Measurements from ENCODE around the gene SGTB.
A peak's percentile ranks its signal among the peaks of the same experiment; 100 is the strongest.
"Not testable (repeated sequence)": the region's sequence is repeated elsewhere in the genome, so short reads cannot be mapped to it uniquely, and the experiment has no call there.

Gene SGTB

DNA sequence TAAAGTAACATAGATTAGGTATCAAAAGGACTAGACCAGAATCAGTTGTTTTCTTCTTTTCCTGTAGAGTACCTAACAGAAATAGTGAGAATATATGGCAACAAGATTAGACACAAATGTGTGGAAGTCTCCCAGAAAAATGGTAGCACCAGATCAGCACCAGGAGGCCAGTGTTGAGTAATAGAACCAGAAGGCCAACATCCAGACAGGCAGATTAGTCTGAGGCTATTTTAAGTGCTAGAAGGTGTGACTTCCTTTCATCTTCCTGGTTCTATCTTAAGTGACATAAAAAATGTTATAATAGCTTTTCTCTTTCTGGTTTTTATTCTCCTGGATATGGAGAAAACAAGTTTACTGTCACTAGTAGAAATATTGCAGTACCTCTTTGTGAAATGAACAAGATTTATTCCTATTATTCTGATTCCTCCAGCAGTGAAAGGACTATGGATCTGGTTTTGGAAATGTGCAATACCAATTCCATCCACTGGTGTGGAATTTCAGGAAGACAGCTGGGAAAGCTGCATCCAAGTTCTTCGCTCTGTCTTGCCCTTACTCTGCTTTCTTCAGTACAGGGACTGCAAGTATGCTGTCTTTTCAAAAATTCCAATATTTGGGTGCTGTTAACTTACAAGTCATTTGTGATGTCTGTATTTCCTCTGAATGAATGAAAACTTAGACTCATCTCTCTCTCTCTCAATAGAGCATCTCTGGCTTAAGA, 57.9 kb downstream of the SGTB start:
- Mint-ChIP-seq H3K4me3 (no peak overlapping the region), H3K27me3 (no peaks in the 10 kb centered on the region), H3K36me3 (ENCODE audit: low read depth) (peaks cover 61% of the 10 kb centered on the region), H3K4me1 (ENCODE audit: low read depth) (peaks cover 2% of the 10 kb centered on the region), H3K27ac (peak overlapping the region; percentile 74), H3K9me3 (no peaks in the 10 kb centered on the region)
- DNase-seq, result no peak

- H3K36me3 Mint-ChIP-seq (ENCODE audit: low read depth), result peaks cover 48% of the 10 kb centered on the region
- no peak overlapping the region for H3K27ac Mint-ChIP-seq
- no peak for DNase-seq
- H3K27me3 Mint-ChIP-seq, result no peaks in the 10 kb centered on the region
- no peak overlapping the region for H3K4me3 Mint-ChIP-seq
- H3K4me1 Mint-ChIP-seq (ENCODE audit: low read depth), result no peaks in the 10 kb centered on the region
- H3K9me3 Mint-ChIP-seq, result no peaks in the 10 kb centered on the region
Measured at GRCh38 chr5:65654713-65655112, 67.2 kb downstream of the SGTB start.

DNA sequence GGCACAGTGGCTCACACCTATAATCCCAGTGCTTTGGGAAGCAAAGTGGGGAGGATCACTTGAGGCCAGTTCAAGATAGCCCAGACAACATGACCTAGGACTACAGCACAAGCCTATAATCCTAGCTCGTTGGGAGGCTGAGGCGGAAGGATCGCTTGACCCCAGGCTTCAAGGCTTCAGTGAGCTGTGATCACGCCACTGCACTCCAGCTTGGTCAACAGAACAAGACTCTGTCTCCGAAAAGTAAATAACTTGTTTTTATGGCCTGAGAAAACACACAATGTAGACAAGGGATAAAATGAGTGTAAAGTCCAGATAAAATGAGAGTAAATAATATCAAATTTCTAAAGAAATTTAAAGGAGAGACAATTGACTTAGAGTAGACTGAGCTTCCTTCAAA, 70.8 kb downstream of the SGTB start:
- Mint-ChIP-seq H3K4me3 (no peak overlapping the region), H3K27ac (no peak overlapping the region), H3K36me3 (ENCODE audit: low read depth) (peaks cover 62% of the 10 kb centered on the region), H3K27me3 (no peaks in the 10 kb centered on the region), H3K4me1 (ENCODE audit: low read depth) (peaks cover 3% of the 10 kb centered on the region), H3K9me3 (no peaks in the 10 kb centered on the region)
- no peak for DNase-seq

DNA sequence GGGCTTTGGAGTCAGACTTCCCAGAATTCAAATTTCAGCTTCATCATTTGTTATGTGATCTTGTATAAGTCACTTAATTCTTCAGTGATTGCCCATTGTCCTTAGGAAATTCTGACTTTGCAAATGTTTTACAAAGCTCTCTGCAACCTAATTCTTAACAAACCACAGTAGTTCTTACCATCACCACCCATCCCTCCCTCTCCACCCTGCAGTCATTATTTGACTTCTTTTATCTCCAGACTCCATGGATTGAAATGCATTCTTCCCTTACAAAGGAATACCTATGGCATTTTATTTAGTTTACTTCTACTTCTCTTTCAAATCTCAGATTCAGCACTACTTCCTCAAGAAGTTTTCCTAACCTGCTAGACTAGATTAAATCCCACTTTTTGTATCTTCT, 74.0 kb downstream of the SGTB start:
- Mint-ChIP-seq H3K9me3 (no peaks in the 10 kb centered on the region), H3K27ac (no peak overlapping the region), H3K27me3 (no peaks in the 10 kb centered on the region), H3K4me1 (ENCODE audit: low read depth) (peaks cover 3% of the 10 kb centered on the region), H3K4me3 (no peak overlapping the region), H3K36me3 (ENCODE audit: low read depth) (peaks cover 59% of the 10 kb centered on the region)
- no peak for DNase-seq

GRCh38 chr5:65646938-65647337, 75.0 kb downstream of the SGTB start:
- H3K27ac Mint-ChIP-seq, result no peak overlapping the region
- H3K4me3 Mint-ChIP-seq, result no peak overlapping the region
- peaks cover 58% of the 10 kb centered on the region for H3K36me3 Mint-ChIP-seq (ENCODE audit: low read depth)
- no peak for DNase-seq
- peaks cover 3% of the 10 kb centered on the region for H3K4me1 Mint-ChIP-seq (ENCODE audit: low read depth)
- H3K27me3 Mint-ChIP-seq, result no peaks in the 10 kb centered on the region
- no peaks in the 10 kb centered on the region for H3K9me3 Mint-ChIP-seq

- no peak overlapping the region for H3K27ac Mint-ChIP-seq
- H3K4me3 Mint-ChIP-seq, result no peak overlapping the region
- peaks cover 68% of the 10 kb centered on the region for H3K36me3 Mint-ChIP-seq (ENCODE audit: low read depth)
- H3K9me3 Mint-ChIP-seq, result no peaks in the 10 kb centered on the region
- no peak for DNase-seq
- no peaks in the 10 kb centered on the region for H3K27me3 Mint-ChIP-seq
- no peaks in the 10 kb centered on the region for H3K4me1 Mint-ChIP-seq (ENCODE audit: low read depth)
Measured at GRCh38 chr5:65640240-65640639, 81.7 kb downstream of the SGTB start.

GRCh38 chr5:65630981-65631380, 90.9 kb downstream of the SGTB start:
- Mint-ChIP-seq H3K9me3 (no peaks in the 10 kb centered on the region), H3K27ac (no peak overlapping the region), H3K36me3 (ENCODE audit: low read depth) (peaks cover 49% of the 10 kb centered on the region), H3K4me1 (ENCODE audit: low read depth) (peaks cover 34% of the 10 kb centered on the region), H3K4me3 (no peak overlapping the region), H3K27me3 (no peaks in the 10 kb centered on the region)
- DNase-seq, result no peak

- H3K36me3 Mint-ChIP-seq (ENCODE audit: low read depth), result peaks cover 58% of the 10 kb centered on the region
- no peak for DNase-seq
- no peaks in the 10 kb centered on the region for H3K27me3 Mint-ChIP-seq
- H3K9me3 Mint-ChIP-seq, result no peaks in the 10 kb centered on the region
- peak overlapping the region; percentile 100 for H3K27ac Mint-ChIP-seq
- peaks cover 50% of the 10 kb centered on the region for H3K4me1 Mint-ChIP-seq (ENCODE audit: low read depth)
- peak overlapping the region; percentile 89 for H3K4me3 Mint-ChIP-seq
Measured at GRCh38 chr5:65625743-65626142, 96.2 kb downstream of the SGTB start.

DNA sequence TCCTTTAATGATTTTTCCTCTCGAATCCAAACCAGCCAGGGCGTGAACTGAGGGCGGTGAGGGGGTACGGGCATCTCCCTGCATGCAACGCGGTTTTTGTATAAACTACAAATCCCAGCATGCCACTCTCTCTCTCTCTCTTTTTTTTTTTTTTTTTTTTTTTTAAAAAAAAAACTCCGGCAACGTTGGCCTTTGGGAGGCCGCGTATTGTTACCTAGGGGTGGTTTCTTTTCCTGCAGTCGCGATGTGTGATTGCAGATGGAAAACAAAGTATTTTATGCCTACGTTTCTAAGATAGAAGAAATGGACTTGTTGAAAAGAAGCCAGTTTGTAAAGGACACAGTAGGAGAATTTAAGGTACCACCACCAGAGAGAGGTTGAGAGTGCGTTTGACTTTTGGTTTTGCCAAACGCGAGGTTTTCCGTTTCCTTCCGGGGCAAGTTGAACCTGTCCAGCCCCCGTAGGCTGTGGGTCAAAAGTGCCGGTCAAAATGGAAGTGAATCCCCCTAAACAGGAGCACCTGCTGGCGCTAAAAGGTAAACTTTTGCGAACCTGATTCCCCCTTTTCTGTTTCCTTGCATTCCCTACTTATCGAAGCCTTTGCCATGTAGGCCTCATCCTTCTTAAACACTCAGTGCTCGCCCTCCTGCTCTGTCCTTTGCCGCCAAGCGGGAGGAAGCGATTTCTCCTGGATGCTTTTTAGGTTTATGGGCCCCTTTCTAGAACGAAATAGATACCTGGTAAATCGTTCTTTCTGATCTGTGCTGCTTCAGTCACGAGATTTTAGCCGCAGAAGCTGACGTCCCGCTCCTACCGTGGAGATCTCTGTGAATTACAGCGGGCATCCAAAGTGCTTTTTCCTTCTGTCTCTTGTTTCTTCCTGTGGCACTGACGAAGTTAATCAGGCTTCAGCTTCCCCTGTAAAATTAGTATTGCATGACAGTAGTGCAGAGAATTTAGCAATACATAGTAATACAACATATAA, 97.0 kb downstream of the SGTB start, which contains the start of the genes SHLD3 and TRAPPC13:
Gene SHLD3, plus strand, starts transcription at position 457 of the 985 bp plus-strand sequence. CDS start 4,561 bp downstream, outside the sequence.
Gene TRAPPC13, plus strand, starts transcription at position 457 of the 985 bp plus-strand sequence. Its CDS starts 34 bp downstream, at position 491.
- H3K4me3 Mint-ChIP-seq, result peak within 1 kb of the TSS; percentile 89
- DNase-seq, result peak; percentile 81
- H3K36me3 Mint-ChIP-seq (ENCODE audit: low read depth), result peaks cover 52% of the 10 kb centered on the region
- peak within 1 kb of the TSS; percentile 100 for H3K27ac Mint-ChIP-seq
- H3K9me3 Mint-ChIP-seq, result no peaks in the 10 kb centered on the region
- no peaks in the 10 kb centered on the region for H3K27me3 Mint-ChIP-seq
- H3K4me1 Mint-ChIP-seq (ENCODE audit: low read depth), result peaks cover 49% of the 10 kb centered on the region

DNA sequence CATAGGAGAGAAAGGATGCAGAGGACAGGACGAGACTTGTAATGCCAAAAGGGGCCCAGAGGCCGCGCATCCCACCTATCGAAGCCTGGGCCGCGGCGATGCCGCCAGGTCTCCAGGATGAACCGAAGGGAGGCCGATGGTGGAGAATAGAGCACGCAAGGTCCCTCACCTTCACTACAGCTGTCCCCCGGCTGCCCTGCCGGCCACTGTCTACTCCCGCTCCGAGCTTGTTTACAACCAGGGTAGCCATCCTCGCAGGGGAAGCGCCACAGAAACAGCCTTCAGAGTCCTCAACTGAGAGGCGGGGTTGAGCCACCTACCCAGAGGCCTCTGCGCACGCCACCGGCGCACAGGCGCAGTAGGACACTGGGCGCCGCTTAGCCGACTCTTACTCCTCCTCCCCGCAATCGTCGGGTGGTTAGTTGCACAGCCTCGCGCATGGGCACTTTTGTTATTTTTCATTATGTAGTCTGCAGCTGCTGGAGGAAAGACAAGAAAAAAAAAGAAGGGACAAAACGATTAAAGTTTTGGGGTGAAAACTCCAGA, 97.8 kb downstream of the SGTB start, which contains the start of gene TRIM23:
Gene TRIM23, minus strand, starts transcription at position 309 of the 546 bp plus-strand sequence. Its CDS starts 59 bp downstream, at position 250.
- H3K27me3 Mint-ChIP-seq, result no peaks in the 10 kb centered on the region
- peaks cover 46% of the 10 kb centered on the region for H3K4me1 Mint-ChIP-seq (ENCODE audit: low read depth)
- DNase-seq, result peak; percentile 89
- H3K36me3 Mint-ChIP-seq (ENCODE audit: low read depth), result peaks cover 48% of the 10 kb centered on the region
- H3K9me3 Mint-ChIP-seq, result no peaks in the 10 kb centered on the region
- peak within 1 kb of the TSS; percentile 100 for H3K27ac Mint-ChIP-seq
- peak within 1 kb of the TSS; percentile 89 for H3K4me3 Mint-ChIP-seq

- no peak for DNase-seq
- peak overlapping the region; percentile 100 for H3K27ac Mint-ChIP-seq
- H3K4me1 Mint-ChIP-seq (ENCODE audit: low read depth), result peaks cover 51% of the 10 kb centered on the region
- peak overlapping the region; percentile 89 for H3K4me3 Mint-ChIP-seq
- peaks cover 46% of the 10 kb centered on the region for H3K36me3 Mint-ChIP-seq (ENCODE audit: low read depth)
- no peaks in the 10 kb centered on the region for H3K27me3 Mint-ChIP-seq
- H3K9me3 Mint-ChIP-seq, result no peaks in the 10 kb centered on the region
Measured at GRCh38 chr5:65623482-65623881, 98.4 kb downstream of the SGTB start.

DNA sequence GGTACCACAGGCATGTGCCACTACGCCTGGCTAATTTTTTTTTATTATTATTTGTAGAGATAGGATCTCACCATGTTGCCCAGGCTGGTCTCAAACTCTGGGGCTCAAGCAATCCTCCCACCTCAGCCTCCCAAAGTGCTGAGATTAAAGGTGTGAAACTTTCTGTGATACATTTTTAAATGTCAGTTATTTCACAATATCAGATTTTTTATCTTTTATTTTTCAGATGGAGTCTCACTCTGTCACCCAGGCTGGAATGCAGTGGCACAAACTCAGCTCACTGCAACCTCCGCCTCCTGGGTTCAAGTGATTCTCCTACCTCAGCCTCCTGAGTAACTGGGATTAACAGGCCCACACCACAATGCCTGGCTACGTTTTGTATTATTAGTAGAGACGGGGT, 99.9 kb downstream of the SGTB start:
- not testable (repeated sequence) for DNase-seq, H3K9me3 Mint-ChIP-seq, H3K27me3 Mint-ChIP-seq
- Mint-ChIP-seq H3K4me1 (ENCODE audit: low read depth) (peaks cover 45% of the 10 kb centered on the region), H3K36me3 (ENCODE audit: low read depth) (peaks cover 44% of the 10 kb centered on the region), H3K27ac (peak overlapping the region; percentile 14), H3K4me3 (peak overlapping the region; percentile 89)

DNA sequence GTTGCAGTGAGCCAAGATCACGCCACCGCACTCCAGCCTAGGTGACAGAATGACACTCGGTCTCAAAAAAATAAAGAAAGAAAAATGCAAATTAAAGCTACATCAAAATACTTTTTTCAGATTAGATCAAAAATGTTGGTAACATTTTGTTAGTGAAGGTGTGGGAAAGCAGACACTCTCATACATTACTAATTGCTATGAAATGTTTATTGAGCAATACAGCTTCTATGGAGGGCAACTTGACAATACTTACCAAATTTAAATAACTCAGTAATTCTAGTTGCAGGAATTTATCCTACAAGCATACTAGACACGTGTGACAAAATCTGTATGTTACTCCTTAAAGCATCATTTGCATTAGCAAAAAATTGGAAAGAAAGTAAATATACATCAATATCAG, 101.9 kb downstream of the SGTB start:
- H3K27ac Mint-ChIP-seq, result no peak overlapping the region
- H3K27me3 Mint-ChIP-seq, result no peaks in the 10 kb centered on the region
- H3K4me1 Mint-ChIP-seq (ENCODE audit: low read depth), result peaks cover 40% of the 10 kb centered on the region
- H3K4me3 Mint-ChIP-seq, result no peak overlapping the region
- no peaks in the 10 kb centered on the region for H3K9me3 Mint-ChIP-seq
- no peak for DNase-seq
- H3K36me3 Mint-ChIP-seq (ENCODE audit: low read depth), result peaks cover 45% of the 10 kb centered on the region
